LNCAP (cell line): ENCODE results near the gene KIF2B.

Source experiments
- CTCF ChIP-seq: fragments of 450-650 bp; IDR thresholded peaks from 2 replicates; pipeline ENCODE4 v1.5.1; 2017; ENCODE audit warnings: mild to moderate bottlenecking

Gene KIF2B

DNA sequence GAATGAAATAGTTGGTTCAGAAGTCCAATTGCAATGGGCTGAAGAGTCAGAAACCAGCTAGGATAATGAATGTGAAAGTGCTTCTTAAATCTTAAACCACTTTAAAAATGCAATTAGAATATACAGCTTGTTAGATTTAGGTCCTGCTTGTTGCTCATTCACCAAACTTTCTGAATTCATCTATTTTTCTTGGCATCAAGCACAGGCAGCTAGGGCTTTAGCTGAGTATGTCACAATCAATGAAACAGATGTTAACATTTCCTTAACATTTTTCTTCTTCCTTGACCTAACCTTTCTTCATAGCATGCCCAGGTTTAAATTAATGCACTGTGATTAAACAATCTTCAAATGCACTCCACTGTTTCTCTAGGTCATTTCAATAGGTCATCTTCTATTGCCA, 14.4 kb downstream of the KIF2B start:
- no peak for TF ChIP-seq CTCF

DNA sequence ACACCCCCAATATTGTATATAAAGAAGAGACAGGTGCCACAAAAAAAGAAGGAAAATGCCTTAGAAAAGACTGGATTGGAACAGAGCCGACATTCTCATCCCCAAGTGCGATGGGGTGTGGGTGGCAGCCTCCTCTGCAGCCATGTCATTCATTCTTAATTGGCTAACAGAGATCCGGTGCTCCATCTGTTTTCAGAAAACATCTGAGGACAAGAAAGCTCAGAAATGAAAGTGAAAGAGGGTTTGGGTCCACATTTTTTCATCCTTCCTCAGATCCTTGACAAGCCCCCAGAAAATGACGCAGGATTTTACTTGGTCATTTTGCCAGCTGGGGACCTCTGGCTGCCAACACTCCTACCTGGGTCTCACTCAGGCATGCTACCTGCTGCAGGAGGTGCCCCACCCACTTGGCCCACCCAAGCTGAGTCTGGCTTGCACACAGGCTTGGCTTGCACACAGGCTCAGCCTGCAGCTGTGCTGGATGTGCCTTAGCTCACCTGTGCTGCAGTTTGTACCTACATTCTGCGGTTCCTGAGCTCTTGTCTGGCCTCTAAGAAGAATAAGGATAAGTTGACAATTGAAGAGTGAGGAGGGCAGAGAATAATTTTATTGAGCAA, 21.9 kb downstream of the KIF2B start:
- no peak for TF ChIP-seq CTCF
